Body of pancreas (tissue), 4 donors: Measurements from ENCODE around the gene PIGBOS1.

Source experiments
- CTCF ChIP-seq, 7 experiments: fragments of 450-650 bp in 4 of 7; fragments of 200-600 bp in 3 of 7; sonication (generic) in 3 of 7; IDR thresholded peaks; one replicate each; pipeline ENCODE4 v1.5.1; 2016 to 2019; ENCODE audit warnings: antibody characterized with exemption in 7 of 7
- POLR2A ChIP-seq, 3 donors: fragments of 450-650 bp; IDR thresholded peaks; one replicate each; pipeline ENCODE4 v1.6.1; 2016; ENCODE audit warnings: antibody characterized with exemption in 3 of 3, mild to moderate bottlenecking in 2 of 3

- TF ChIP-seq CTCF (IDR thresholded peaks at IDR 0.05) (no peak), POLR2A (IDR thresholded peaks at IDR 0.05) (no peak)
Measured at GRCh38 chr15:55276324-55276723, 42.6 kb downstream of the PIGBOS1 start.
